ENCODE measurements around the gene SCAMP5. TPM values are rescaled to one million over a fixed set of nuclear protein-coding genes. Genes with fewer than 3 reads are reported as not detected.
A peak's percentile ranks its signal among the peaks of the same experiment; 100 is the strongest.

The SCAMP5 gene
- total and polyA plus RNA-seq, 2 of the 13 experiments (the other 11 are each of a cell fraction or from before 2014, with no cell fraction given), result 34.3 to 49.0 TPM

GRCh38 chr15:75043509-75044257, 48.3 kb downstream of the SCAMP5 start (continued):
- no peak for TF ChIP-seq ZUFSP (CRISPR knock-in tag; IDR thresholded peaks at IDR 0.05; ENCODE audit: borderline replicate concordance)
- TF ChIP-seq ZNF704 (CRISPR knock-in tag; IDR thresholded peaks at IDR 0.05; ENCODE audit: borderline replicate concordance), result no peak
- peak; percentile 79 for TF ChIP-seq ZFY (CRISPR knock-in tag; IDR thresholded peaks at IDR 0.05)
- TF ChIP-seq ZNF382 (CRISPR knock-in tag; IDR thresholded peaks at IDR 0.05; ENCODE audit: borderline replicate concordance), result no peak
- TF ChIP-seq NCOA2 (CRISPR knock-in tag; IDR thresholded peaks at IDR 0.05), result peak; percentile 78
- TF ChIP-seq MAFG (CRISPR knock-in tag; IDR thresholded peaks at IDR 0.05), result no peak
- no peak for TF ChIP-seq ZNF225 (CRISPR knock-in tag; IDR thresholded peaks at IDR 0.05)
- TF ChIP-seq KAT2B (IDR thresholded peaks at IDR 0.05; ENCODE audit: borderline replicate concordance, low read depth, low read length), result no peak
- no peak for TF ChIP-seq ATAD3A (CRISPR knock-in tag; IDR thresholded peaks at IDR 0.05)
- TF ChIP-seq ZNF543 (CRISPR knock-in tag; IDR thresholded peaks at IDR 0.05), result 0 out of 2 replicates have a peak, but pooled peaks have one; percentile 55
- no peak for TF ChIP-seq SOX13 (IDR thresholded peaks at IDR 0.05)
- peak in 1 of 2 experiments; percentile 69; a peak in 1 of 4 replicates for TF ChIP-seq SOX13 (CRISPR knock-in tag; conservative IDR thresholded peaks at IDR 0.05 in 1 of 2, IDR thresholded peaks at IDR 0.05 in 1 of 2)
- TF ChIP-seq POLR2AphosphoS5 (IDR thresholded peaks at IDR 0.05; ENCODE audit: low read depth, low read length), result no peak
- TF ChIP-seq GATA4 (IDR thresholded peaks at IDR 0.05; ENCODE audit: borderline replicate concordance, low read depth), result peak; percentile 68; the same call in 1 of the 2 replicates
- peak; percentile 62 for TF ChIP-seq KAT8 (CRISPR knock-in tag; IDR thresholded peaks at IDR 0.05)
- no peak for TF ChIP-seq ZNF710 (CRISPR knock-in tag; IDR thresholded peaks at IDR 0.05; ENCODE audit: borderline replicate concordance)
- peak; percentile 66; the same call in 1 of the 2 replicates for TF ChIP-seq MIXL1 (CRISPR knock-in tag; IDR thresholded peaks at IDR 0.05)
- no peak for TF ChIP-seq KLF16 (CRISPR knock-in tag; IDR thresholded peaks at IDR 0.05)
- TF ChIP-seq ZNF567 (CRISPR knock-in tag; IDR thresholded peaks at IDR 0.05; ENCODE audit: borderline replicate concordance), result no peak
- no peak for TF ChIP-seq TP53 (CRISPR knock-in tag; conservative IDR thresholded peaks at IDR 0.05)
- TF ChIP-seq EHMT2 (IDR thresholded peaks at IDR 0.05; ENCODE audit: borderline replicate concordance, low read depth, low read length), result 0 out of 2 replicates have a peak, but pooled peaks have one; percentile 31
- peak; percentile 93 for TF ChIP-seq TFDP1 (CRISPR knock-in tag; IDR thresholded peaks at IDR 0.05; ENCODE audit: borderline replicate concordance)
- no peak for TF ChIP-seq SMARCC2 (IDR thresholded peaks at IDR 0.05)
- no peak for TF ChIP-seq ZNF879 (CRISPR knock-in tag; IDR thresholded peaks at IDR 0.05)

All from HepG2 (cell line).